H1 (cell line): ENCODE results near the gene MALSU1. TPM values are rescaled to one million over a fixed set of nuclear protein-coding genes. Genes with fewer than 3 reads are reported as not detected.

Experiments used
- CTCF ChIA-PET: fragments of 300-600 bp; sonication (Branson Sonifier 250); formaldehyde crosslinking; loops from one replicate; lab custom pipeline; 2021; ENCODE audit not compliant: partially characterized antibody; lab: Charles Lee
- POLR2A ChIA-PET: fragments of 300-600 bp; sonication (Branson Sonifier 250); formaldehyde crosslinking; loops from one replicate; lab custom pipeline; 2021; ENCODE audit warnings: inconsistent platforms; ENCODE audit not compliant: partially characterized antibody; lab: Charles Lee
- DNase-seq, 2 experiments: peaks; one replicate each; pipeline versions ENCODE4 v3.0.0 to v3.0.0-alpha.2; 2010 to 2022; ENCODE audit warnings: low spot score in 2 of 2, low read depth in 1 of 2, mixed read lengths in 1 of 2
- FAIRE-seq: peaks from 2 replicates; lab custom pipeline; 2011; peaks lifted over from hg19 to GRCh38; lab: Jason Lieb, UNC
- H2AFZ ChIP-seq: 2 replicates; pipeline ENCODE4 v1.8.1; 2012; ENCODE audit warnings: low read length, inconsistent platforms
- H2AK5ac ChIP-seq: 2 replicates; pipeline ENCODE4 v1.6.1; 2013; ENCODE audit warnings: low read depth, low read length
- H2BK120ac ChIP-seq: replicated peaks from 2 replicates; pipeline ENCODE3; 2013; ENCODE audit warnings: low read depth, low read length, inconsistent platforms
- H2BK12ac ChIP-seq: 2 replicates; pipeline ENCODE4 v1.6.1; 2013; ENCODE audit warnings: low read depth, low read length
- H2BK15ac ChIP-seq: 2 replicates; pipeline ENCODE4 v1.6.1; 2013; ENCODE audit warnings: low read length
- H2BK20ac ChIP-seq: 2 replicates; pipeline ENCODE4 v1.6.1; 2013; ENCODE audit warnings: low read length
- H2BK5ac ChIP-seq: 2 replicates; pipeline ENCODE4 v1.6.1; 2013; ENCODE audit warnings: low read depth, low read length
- H3K14ac ChIP-seq: 2 replicates; pipeline ENCODE4 v1.6.1; 2013; ENCODE audit warnings: inconsistent platforms; ENCODE audit not compliant: insufficient read length
- H3K18ac ChIP-seq: 2 replicates; pipeline ENCODE4 v1.6.1; 2013; ENCODE audit warnings: low read length; ENCODE audit errors: extremely low read depth
- H3K23ac ChIP-seq: 2 replicates; pipeline ENCODE4 v1.6.1; 2013; ENCODE audit warnings: inconsistent platforms; ENCODE audit not compliant: insufficient read length
- H3K23me2 ChIP-seq: 2 replicates; pipeline ENCODE4 v1.6.1; 2013; ENCODE audit warnings: low read depth, low read length
- H3K27ac ChIP-seq: 2 replicates; pipeline ENCODE4 v1.6.1; 2011; ENCODE audit warnings: low read depth, low read length, inconsistent platforms
- H3K27me3 ChIP-seq, 4 experiments: replicated peaks in 1 of 4; 1 replicate in 1 of 4; 2 replicates in 3 of 4; pipeline versions ENCODE4 v1.6.1 to v1.8.1; 2011 to 2013; ENCODE audit warnings: low read length in 3 of 4, mild to moderate bottlenecking in 3 of 4, inconsistent platforms in 2 of 4, mixed read lengths in 2 of 4, moderate library complexity in 1 of 4; ENCODE audit not compliant: control insufficient read depth in 3 of 4, insufficient read depth in 3 of 4; ENCODE audit errors: extremely low read depth in 1 of 4
- H3K36me3 ChIP-seq, 4 experiments: 2 replicates each; pipeline versions ENCODE4 v1.6.1 to v1.8.1; 2011 to 2013; ENCODE audit warnings: mild to moderate bottlenecking in 4 of 4, low read length in 3 of 4, moderate library complexity in 2 of 4, control low read depth in 1 of 4, inconsistent platforms in 1 of 4; ENCODE audit not compliant: insufficient read depth in 4 of 4, control insufficient read depth in 2 of 4
- H3K4ac ChIP-seq: replicated peaks from 2 replicates; pipeline ENCODE3; 2013; ENCODE audit warnings: low read length, low read depth, mixed read lengths, inconsistent platforms; ENCODE audit not compliant: insufficient read length
- H3K4me1 ChIP-seq, 4 experiments: replicated peaks in 1 of 4; 1 replicate in 1 of 4; 2 replicates in 3 of 4; pipeline versions ENCODE4 v1.6.1 to v1.8.1; 2011 to 2013; ENCODE audit warnings: low read length in 3 of 4, inconsistent platforms in 2 of 4, mixed read lengths in 1 of 4; ENCODE audit not compliant: insufficient read depth in 4 of 4, control insufficient read depth in 3 of 4
- H3K4me2 ChIP-seq, 2 experiments: 2 replicates each; pipeline versions ENCODE4 v1.6.1 to v1.8.1; 2011 to 2013; ENCODE audit warnings: low read depth in 2 of 2, low read length in 2 of 2, control low read depth in 1 of 2, inconsistent platforms in 1 of 2, mild to moderate bottlenecking in 1 of 2; ENCODE audit not compliant: insufficient read depth in 1 of 2
- H3K4me3 ChIP-seq, 4 experiments: fragments of 200-600, 300-600 bp in 1 of 4; sonication (generic), shearing (Covaris generic), sonication (Bioruptor Twin) in 1 of 4; 2 replicates each; pipeline versions ENCODE4 v1.5.1 to v1.8.1; 2011 to 2016; ENCODE audit warnings: low read length in 4 of 4, low read depth in 3 of 4, control low read depth in 2 of 4, inconsistent platforms in 2 of 4, mild to moderate bottlenecking in 2 of 4, mixed read lengths in 1 of 4, moderate library complexity in 1 of 4; ENCODE audit not compliant: insufficient read depth in 2 of 4; ENCODE audit errors: extremely low read depth in 1 of 4
- H3K56ac ChIP-seq: replicated peaks from 2 replicates; pipeline ENCODE3; 2013; ENCODE audit warnings: low read depth, mild to moderate bottlenecking, mixed read lengths, low read length, inconsistent platforms; ENCODE audit not compliant: insufficient read length
- H3K79me1 ChIP-seq: 2 replicates; pipeline ENCODE4 v1.6.1; 2013; ENCODE audit warnings: low read depth, low read length, control low read depth
- H3K79me2 ChIP-seq, 2 experiments: 2 replicates each; pipeline versions ENCODE4 v1.6.1 to v1.8.1; 2012 to 2013; ENCODE audit warnings: low read length in 2 of 2, mild to moderate bottlenecking in 2 of 2, inconsistent platforms in 1 of 2; ENCODE audit not compliant: insufficient read depth in 2 of 2, control insufficient read depth in 1 of 2
- H3K9ac ChIP-seq, 4 experiments: replicated peaks in 1 of 4; 1 replicate in 1 of 4; 2 replicates in 3 of 4; pipeline versions ENCODE4 v1.6.1 to v1.8.1; 2011 to 2013; ENCODE audit warnings: low read depth in 3 of 4, low read length in 3 of 4, control low read depth in 2 of 4, mild to moderate bottlenecking in 2 of 4, moderate library complexity in 2 of 4, inconsistent platforms in 1 of 4; ENCODE audit errors: extremely low read depth in 1 of 4
- H3K9me3 ChIP-seq, 2 experiments: 2 replicates each; pipeline versions ENCODE4 v1.6.1 to v1.8.1; 2012 to 2013; ENCODE audit warnings: mild to moderate bottlenecking in 2 of 2, moderate library complexity in 2 of 2, control low read depth in 1 of 2, inconsistent platforms in 1 of 2, low read depth in 1 of 2, low read length in 1 of 2, mixed read lengths in 1 of 2; ENCODE audit not compliant: insufficient read depth in 2 of 2
- H4K20me1 ChIP-seq, 2 experiments: replicated peaks in 1 of 2; 2 replicates each; pipeline versions ENCODE3 to v1.8.1; 2011 to 2013; ENCODE audit warnings: inconsistent platforms in 2 of 2, low read length in 2 of 2, mild to moderate bottlenecking in 1 of 2; ENCODE audit not compliant: insufficient read depth in 2 of 2, control insufficient read depth in 1 of 2
- H4K5ac ChIP-seq: 2 replicates; pipeline ENCODE4 v1.6.1; 2013; ENCODE audit warnings: low read length, low read depth, mixed read lengths, inconsistent platforms; ENCODE audit not compliant: insufficient read length
- H4K8ac ChIP-seq: 2 replicates; pipeline ENCODE4 v1.8.0; 2013; ENCODE audit warnings: mild to moderate bottlenecking, moderate library complexity, low read length, inconsistent platforms; ENCODE audit not compliant: insufficient read depth; ENCODE audit errors: extremely low read depth
- H4K91ac ChIP-seq: replicated peaks from 2 replicates; pipeline ENCODE3; 2013; ENCODE audit warnings: low read length, mixed read lengths, inconsistent platforms; ENCODE audit not compliant: insufficient read length
- BRCA1 ChIP-seq: IDR thresholded peaks from 2 replicates; pipeline ENCODE4 v1.6.1; 2012; ENCODE audit warnings: low read depth, low read length, improper control_type of control experiment
- EGR1 ChIP-seq: IDR thresholded peaks from 2 replicates; pipeline ENCODE4 v1.6.1; 2011; ENCODE audit warnings: low read depth, low read length, borderline replicate concordance
- HDAC2 ChIP-seq, 2 experiments: fragments of 300-600 bp in 1 of 2; sonication (generic) in 1 of 2; IDR thresholded peaks; 2 replicates each; pipeline ENCODE4 v1.6.1; 2011 to 2012; ENCODE audit warnings: low read depth in 2 of 2, low read length in 2 of 2, mild to moderate bottlenecking in 2 of 2, moderate library complexity in 2 of 2, borderline replicate concordance in 1 of 2, inconsistent platforms in 1 of 2
- PHF8 ChIP-seq: fragments of 200-600 bp; sonication (generic); conservative IDR thresholded peaks from 2 replicates; pipeline ENCODE4 v1.7.1; 2012; ENCODE audit warnings: low read depth, mild to moderate bottlenecking, inconsistent platforms, low read length, moderate library complexity
- RFX5 ChIP-seq: IDR thresholded peaks from 2 replicates; pipeline ENCODE4 v1.6.1; 2011; ENCODE audit warnings: low read depth, low read length, improper control_type of control experiment, borderline replicate concordance
- SIN3A ChIP-seq, 2 experiments: IDR thresholded peaks in 1 of 2; conservative IDR thresholded peaks in 1 of 2; 2 replicates each; pipeline ENCODE4 v1.6.1; 2011 to 2012; ENCODE audit warnings: low read length in 2 of 2, improper control_type of control experiment in 1 of 2, low read depth in 1 of 2, mild to moderate bottlenecking in 1 of 2
- TEAD4 ChIP-seq: IDR thresholded peaks from 2 replicates; pipeline ENCODE4 v1.6.1; 2012; ENCODE audit warnings: low read depth, low read length, inconsistent platforms, mixed read lengths
- WGBS, 2 experiments: shearing (Covaris generic) in 1 of 2; methylation state at CpG; one replicate each; pipeline versions ENCODE4 v1.1.6 to v1.1.7; 2013 to 2015; ENCODE audit warnings: low lambda C conversion rate in 2 of 2, mixed read lengths in 2 of 2, inconsistent platforms in 1 of 2, low coverage in 1 of 2, missing lambda C conversion rate in 1 of 2; ENCODE audit not compliant: insufficient replicate concordance in 2 of 2, insufficient coverage in 1 of 2, insufficient read length in 1 of 2; ENCODE audit errors: extremely low coverage in 1 of 2, missing lambda C conversion rate in 1 of 2; 5-methylcytosine and 5-hydroxymethylcytosine counted together
- polyA plus RNA-seq, 7 experiments: library from polyadenylated mRNA; depleted of rRNA in 3 of 7; stranded (reverse) in 5 of 7; unstranded in 2 of 7; fragments of >200 nt in 5 of 7; fragments of 200-250 nt in 2 of 7; gene quantifications; 1 replicate in 5 of 7; 2 replicates in 1 of 7; 4 replicates in 1 of 7; pipeline versions ENCODE4 v1.2.1 to v1.2.3, GENCODE V29; 2011 to 2013; ENCODE audit warnings: missing spikeins in 2 of 7, mixed read lengths in 2 of 7
- total RNA-seq: library from RNA; stranded (reverse); fragmentation: NEBNext Ultra II Directional; extraction: Animal tissue kit (Norgen Biotek cat#: 25700); gene quantifications from 2 replicates; pipeline ENCODE4 v1.2.1, GENCODE V29; 2021
- TF ChIP-seq, protein P1 (sequence below): IDR thresholded peaks from 2 replicates; pipeline ENCODE4 v1.6.1; 2012; ENCODE audit warnings: inconsistent platforms
- TF ChIP-seq, protein P2 (sequence below): IDR thresholded peaks from 2 replicates; pipeline ENCODE4 v1.6.1; 2012; ENCODE audit warnings: low read length, inconsistent platforms

Gene MALSU1
- total and polyA plus RNA-seq, 2 of the 8 experiments (the other 6 are each of a cell fraction or from before 2014, with no cell fraction given) = 73.5 to 84.0 TPM

DNA sequence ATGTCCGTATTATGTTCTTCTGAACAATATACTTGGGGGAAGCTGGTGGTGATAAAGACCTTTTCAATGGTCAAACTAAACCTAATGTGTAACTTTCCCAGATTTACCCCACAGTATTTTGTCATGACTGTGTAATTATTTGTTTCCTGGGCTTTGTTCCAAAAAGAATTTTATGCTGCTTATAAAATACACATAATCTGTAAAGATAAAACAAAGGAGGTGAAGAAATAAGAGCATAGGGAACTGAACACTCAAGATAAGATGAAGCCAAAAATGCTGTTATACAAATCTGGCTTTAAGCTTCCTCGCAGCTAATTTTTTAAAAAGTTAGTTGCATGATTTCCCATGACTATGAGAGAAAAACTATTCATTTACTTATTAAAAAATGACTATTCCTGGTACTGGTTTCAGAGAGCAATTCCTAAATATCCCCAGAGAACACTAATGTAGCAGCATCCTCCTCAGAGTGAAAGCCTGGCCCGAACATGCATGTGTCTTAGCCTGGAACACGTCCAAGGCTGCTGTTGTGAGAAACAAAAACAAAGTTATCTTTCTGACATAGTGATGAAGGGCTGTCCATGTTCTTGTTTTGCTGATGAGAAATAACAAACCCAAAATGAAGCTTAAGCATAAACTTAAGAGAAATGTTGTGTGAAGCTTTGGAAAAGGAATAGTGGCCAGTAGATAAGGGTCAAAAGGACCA is 33.9 kb downstream of the MALSU1 start:
- WGBS, 2 experiments = 92% methylated on average over 4 of the region's 4 CpGs; no CpG with 5 or more reads in 1 of the 2 experiments
- H2BK20ac ChIP-seq = no peak overlapping the region
- no peak overlapping the region for H4K8ac ChIP-seq
- H3K9ac ChIP-seq = no peak overlapping the region
- H3K23ac ChIP-seq = no peak overlapping the region
- H3K27me3 ChIP-seq = no peaks in the 10 kb centered on the region
- H2AFZ ChIP-seq = no peak overlapping the region
- no peak overlapping the region for H3K14ac ChIP-seq
- no peak overlapping the region for H3K4me3 ChIP-seq
- peaks cover 0 to 11% of the 10 kb centered on the region in 2 experiments; a peak in 2 of 4 replicates for H3K79me2 ChIP-seq
- H3K36me3 ChIP-seq = peaks cover 23 to 88% (median 58%) of the 10 kb centered on the region in 4 experiments
- H3K18ac ChIP-seq = no peak overlapping the region
- H3K4ac ChIP-seq = no peak overlapping the region
- no peak overlapping the region for H2AK5ac ChIP-seq
- POLR2A ChIA-PET = interaction anchor here (0.6 kb wide), 1 partner anchor 14 kb away, joined by 3 read pairs; no protein-coding TSS in a partner anchor
- H2BK5ac ChIP-seq = no peak overlapping the region
- DNase-seq (no peak), FAIRE-seq (no peak)
- H3K27ac ChIP-seq = no peak overlapping the region
- H3K23me2 ChIP-seq = no peaks in the 10 kb centered on the region
- H2BK120ac ChIP-seq = no peak overlapping the region
- H3K4me1 ChIP-seq = no peaks in the 10 kb centered on the region
- CTCF ChIA-PET = no interaction called here
- H4K5ac ChIP-seq = no peak overlapping the region
- H4K20me1 ChIP-seq = peaks cover 0 to 3% of the 10 kb centered on the region in 2 experiments
- no peak overlapping the region for H3K56ac ChIP-seq
- no peaks in the 10 kb centered on the region for H3K9me3 ChIP-seq
- no peak overlapping the region for H3K4me2 ChIP-seq
- no peak overlapping the region for H2BK12ac ChIP-seq
- no peak overlapping the region for H2BK15ac ChIP-seq
- no peak overlapping the region for H4K91ac ChIP-seq
- peaks cover 3% of the 10 kb centered on the region; the same call in 1 of the 2 replicates for H3K79me1 ChIP-seq
- no peak for TF ChIP-seq PHF8
- TF ChIP-seq, protein P1, sequence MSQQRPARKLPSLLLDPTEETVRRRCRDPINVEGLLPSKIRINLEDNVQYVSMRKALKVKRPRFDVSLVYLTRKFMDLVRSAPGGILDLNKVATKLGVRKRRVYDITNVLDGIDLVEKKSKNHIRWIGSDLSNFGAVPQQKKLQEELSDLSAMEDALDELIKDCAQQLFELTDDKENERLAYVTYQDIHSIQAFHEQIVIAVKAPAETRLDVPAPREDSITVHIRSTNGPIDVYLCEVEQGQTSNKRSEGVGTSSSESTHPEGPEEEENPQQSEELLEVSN = no peak
- no peak for TF ChIP-seq SIN3A (conservative IDR thresholded peaks at IDR 0.05 in 1 of 2, IDR thresholded peaks at IDR 0.05 in 1 of 2; ENCODE audit: low read depth in 1 of 2, low read length in 2 of 2)
- TF ChIP-seq, protein P2, sequence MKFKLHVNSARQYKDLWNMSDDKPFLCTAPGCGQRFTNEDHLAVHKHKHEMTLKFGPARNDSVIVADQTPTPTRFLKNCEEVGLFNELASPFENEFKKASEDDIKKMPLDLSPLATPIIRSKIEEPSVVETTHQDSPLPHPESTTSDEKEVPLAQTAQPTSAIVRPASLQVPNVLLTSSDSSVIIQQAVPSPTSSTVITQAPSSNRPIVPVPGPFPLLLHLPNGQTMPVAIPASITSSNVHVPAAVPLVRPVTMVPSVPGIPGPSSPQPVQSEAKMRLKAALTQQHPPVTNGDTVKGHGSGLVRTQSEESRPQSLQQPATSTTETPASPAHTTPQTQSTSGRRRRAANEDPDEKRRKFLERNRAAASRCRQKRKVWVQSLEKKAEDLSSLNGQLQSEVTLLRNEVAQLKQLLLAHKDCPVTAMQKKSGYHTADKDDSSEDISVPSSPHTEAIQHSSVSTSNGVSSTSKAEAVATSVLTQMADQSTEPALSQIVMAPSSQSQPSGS = no peak
- TF ChIP-seq BRCA1 = no peak
- TF ChIP-seq EGR1 = no peak
- no peak for TF ChIP-seq RFX5
- TF ChIP-seq TEAD4 = no peak
- TF ChIP-seq HDAC2 (IDR thresholded peaks at IDR 0.05; ENCODE audit: borderline replicate concordance in 1 of 2, low read depth in 2 of 2, low read length in 2 of 2) = no peak
